ENCODE measurements around the gene VCAN.

GRCh38 chr5:83586874-83587776 lies 115.6 kb downstream of the VCAN start:
- TF ChIP-seq, protein P1, sequence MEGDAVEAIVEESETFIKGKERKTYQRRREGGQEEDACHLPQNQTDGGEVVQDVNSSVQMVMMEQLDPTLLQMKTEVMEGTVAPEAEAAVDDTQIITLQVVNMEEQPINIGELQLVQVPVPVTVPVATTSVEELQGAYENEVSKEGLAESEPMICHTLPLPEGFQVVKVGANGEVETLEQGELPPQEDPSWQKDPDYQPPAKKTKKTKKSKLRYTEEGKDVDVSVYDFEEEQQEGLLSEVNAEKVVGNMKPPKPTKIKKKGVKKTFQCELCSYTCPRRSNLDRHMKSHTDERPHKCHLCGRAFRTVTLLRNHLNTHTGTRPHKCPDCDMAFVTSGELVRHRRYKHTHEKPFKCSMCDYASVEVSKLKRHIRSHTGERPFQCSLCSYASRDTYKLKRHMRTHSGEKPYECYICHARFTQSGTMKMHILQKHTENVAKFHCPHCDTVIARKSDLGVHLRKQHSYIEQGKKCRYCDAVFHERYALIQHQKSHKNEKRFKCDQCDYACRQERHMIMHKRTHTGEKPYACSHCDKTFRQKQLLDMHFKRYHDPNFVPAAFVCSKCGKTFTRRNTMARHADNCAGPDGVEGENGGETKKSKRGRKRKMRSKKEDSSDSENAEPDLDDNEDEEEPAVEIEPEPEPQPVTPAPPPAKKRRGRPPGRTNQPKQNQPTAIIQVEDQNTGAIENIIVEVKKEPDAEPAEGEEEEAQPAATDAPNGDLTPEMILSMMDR (IDR thresholded peaks at IDR 0.05) = no peak
- TF ChIP-seq POLR2AphosphoS5 (IDR thresholded peaks at IDR 0.05) (no peak), POLR2A (IDR thresholded peaks at IDR 0.05) (no peak)

Measured in stomach (tissue), 4 donors.